ENCODE data around the gene HS2ST1. TPM values are rescaled to one million over a fixed set of nuclear protein-coding genes. Genes with fewer than 3 reads are reported as not detected.
"Not testable (repeated sequence)": the region's sequence is repeated elsewhere in the genome, so short reads cannot be mapped to it uniquely, and the experiment has no call there.

Gene HS2ST1
- 10 to 100 TPM; 22.0 to 23.6 TPM for total RNA-seq

- POLR2A ChIA-PET, result interaction anchor here (0.8 to 1.3 kb wide), 5 partner anchors 11 to 420 kb away, joined by 3 to 15 read pairs (median 4); partner anchors contain the start of gene SH3GLB1
- CTCF ChIA-PET, result interaction anchor here (0.8 to 1.9 kb wide), 5 partner anchors 13 to 211 kb away, joined by 3 to 6 read pairs (median 4); partner anchors contain the start of gene SH3GLB1
Observed at GRCh38 chr1:86914601-86914997, at the start of gene HS2ST1. HS2ST1 (plus strand) TSS chr1:86914635.

GRCh38 chr1:86865973-86866637 is 48.3 kb upstream of the HS2ST1 start:
- POLR2A ChIA-PET, result no interaction called here
- CTCF ChIA-PET, result interaction anchor here (0.5 kb wide), 1 partner anchor 130 kb away, joined by 3 read pairs; no protein-coding TSS in a partner anchor

GRCh38 chr1:86866665-86867064 is 47.8 kb upstream of the HS2ST1 start:
- POLR2A ChIA-PET, result no interaction called here

GRCh38 chr1:86867278-86867677 is 47.2 kb upstream of the HS2ST1 start:
- CTCF ChIA-PET, result not testable (repeated sequence)

More at GRCh38 chr1:86866665-86867064, 47.8 kb upstream of the HS2ST1 start:
- CTCF ChIA-PET, result no interaction called here

GRCh38 chr1:86868477-86868876 is 46.0 kb upstream of the HS2ST1 start:
- CTCF ChIA-PET, result no interaction called here
- POLR2A ChIA-PET, result no interaction called here

More at GRCh38 chr1:86867278-86867677, 47.2 kb upstream of the HS2ST1 start:
- POLR2A ChIA-PET, result not testable (repeated sequence)

GRCh38 chr1:86871001-86871400 is 43.4 kb upstream of the HS2ST1 start:
- ChIA-PET CTCF (no interaction called here), POLR2A (no interaction called here)

- ChIA-PET POLR2A (no interaction called here), CTCF (no interaction called here)
Observed at GRCh38 chr1:86872086-86872485, 42.3 kb upstream of the HS2ST1 start.

- CTCF ChIA-PET, result no interaction called here
- POLR2A ChIA-PET, result no interaction called here
Observed at GRCh38 chr1:86875722-86876121, 38.7 kb upstream of the HS2ST1 start.

- ChIA-PET CTCF (no interaction called here), POLR2A (interaction anchor here (0.6 kb wide), 1 partner anchor 442 kb away, joined by 4 read pairs; no protein-coding TSS in a partner anchor)
Observed at GRCh38 chr1:86887479-86888162, 26.8 kb upstream of the HS2ST1 start.

GRCh38 chr1:86888327-86888726 is 26.1 kb upstream of the HS2ST1 start:
- CTCF ChIA-PET, result no interaction called here
- POLR2A ChIA-PET, result no interaction called here

- CTCF ChIA-PET, POLR2A ChIA-PET: not testable (repeated sequence)
Observed at GRCh38 chr1:86899401-86899800, 15.0 kb upstream of the HS2ST1 start.

- ChIA-PET POLR2A (no interaction called here), CTCF (interaction anchor here (0.7 kb wide), 1 partner anchor 28 kb away, joined by 3 read pairs; no protein-coding TSS in a partner anchor)
Observed at GRCh38 chr1:86905875-86906274, 8.6 kb upstream of the HS2ST1 start.

- ChIA-PET CTCF (no interaction called here), POLR2A (no interaction called here)
Observed at GRCh38 chr1:86906419-86906818, 8.0 kb upstream of the HS2ST1 start.

- POLR2A ChIA-PET, result interaction anchor here (0.8 kb wide), 1 partner anchor 22 kb away, joined by 3 read pairs; no protein-coding TSS in a partner anchor
- CTCF ChIA-PET, result no interaction called here
Observed at GRCh38 chr1:86912281-86912900, 2.0 kb upstream of the HS2ST1 start.

- ChIA-PET CTCF (interaction anchor here (1.3 to 1.9 kb wide), 2 partner anchors 12 to 209 kb away, joined by 3 to 6 read pairs; partner anchors contain the start of gene SH3GLB1), POLR2A (interaction anchor here (0.8 to 1.3 kb wide), 4 partner anchors 10 to 421 kb away, joined by 3 to 15 read pairs (median 4); partner anchors contain the start of gene SH3GLB1)
Observed at GRCh38 chr1:86913399-86913895, 988 bp upstream of the HS2ST1 start.

- ChIA-PET CTCF (interaction anchor here (0.8 to 1.9 kb wide), 4 partner anchors 13 to 210 kb away, joined by 3 to 6 read pairs (median 4); partner anchors contain the start of gene SH3GLB1), POLR2A (interaction anchor here (0.8 to 1.3 kb wide), 6 partner anchors 10 to 421 kb away, joined by 3 to 15 read pairs (median 4); partner anchors contain the start of gene SH3GLB1)
Observed at GRCh38 chr1:86913896-86914600, 387 bp upstream of the HS2ST1 start, which contains the start of gene SELENOF. SELENOF (minus strand) TSS chr1:86914126; CDS start chr1:86914111, 15 bp downstream.

GRCh38 chr1:86914998-86915736 is 732 bp downstream of the HS2ST1 start:
- ChIA-PET POLR2A (interaction anchor here (0.6 to 1.0 kb wide), 2 partner anchors 210 to 419 kb away, joined by 3 to 4 read pairs; partner anchors contain the start of gene SH3GLB1), CTCF (interaction anchor here (0.8 to 1.7 kb wide), 4 partner anchors 50 to 209 kb away, joined by 3 to 5 read pairs (median 4); no protein-coding TSS in a partner anchor)

- CTCF ChIA-PET, result interaction anchor here (1.3 to 1.7 kb wide), 3 partner anchors 49 to 210 kb away, joined by 3 to 5 read pairs (median 4); no protein-coding TSS in a partner anchor
- POLR2A ChIA-PET, result interaction anchor here (0.6 to 1.0 kb wide), 2 partner anchors 211 to 419 kb away, joined by 3 to 4 read pairs; partner anchors contain the start of gene SH3GLB1
Observed at GRCh38 chr1:86915737-86916235, 1.4 kb downstream of the HS2ST1 start.
